ACHN (cell line): ENCODE measurements around the gene SLX4IP.

ENCODE experiments used
- DNase-seq: peaks from one replicate; pipeline ENCODE4 v3.0.0-alpha.2; 2015
- in situ Hi-C: cut with HindIII; loops from 2 replicates; pipeline ENCODE4 v1.10.0; 2017; ENCODE audit warnings: low sequenced_read_pairs, low pct_ligation_motif_present, low pct_unique_long_range_greater_than_20kb

SLX4IP gene

GRCh38 chr20:10671919-10672623 is 237.0 kb downstream of the SLX4IP start:
- peak; percentile 49 for DNase-seq
- in situ Hi-C loops: no loop called here

- DNase-seq: peak; percentile 67
- in situ Hi-C loops: no loop called here
Observed at GRCh38 chr20:10672624-10673127, 237.6 kb downstream of the SLX4IP start.

GRCh38 chr20:10673176-10673841 is 238.2 kb downstream of the SLX4IP start:
- DNase-seq: peak; percentile 24
- in situ Hi-C loops: no loop called here

GRCh38 chr20:10673842-10674683 is 239.0 kb downstream of the SLX4IP start, which contains the start of gene JAG1:
TSS of gene JAG1 (minus strand) at chr20:10673999. CDS start at chr20:10673530, 469 bp downstream.
- in situ Hi-C loops: no loop called here
- peak; percentile 90 for DNase-seq

- in situ Hi-C loops: no loop called here
- DNase-seq: peak; percentile 72
Observed at GRCh38 chr20:10674684-10675449, 239.8 kb downstream of the SLX4IP start.

GRCh38 chr20:10675450-10675848 is 240.3 kb downstream of the SLX4IP start:
- in situ Hi-C loops: no loop called here
- no peak for DNase-seq

GRCh38 chr20:10676518-10676917 is 241.4 kb downstream of the SLX4IP start:
- DNase-seq: no peak
- in situ Hi-C loops: no loop called here
